GM12873 (cell line): Measurements from ENCODE around the gene TFCP2L1.

Experiments
- TF ChIP-seq, protein P1 (sequence below): IDR thresholded peaks from 2 replicates; pipeline ENCODE4 v1.5.1; 2012; ENCODE audit warnings: low read depth, mild to moderate bottlenecking, moderate library complexity, low read length, control low read depth; ENCODE audit not compliant: insufficient read depth; ENCODE audit errors: missing control alignments

The TFCP2L1 gene

DNA sequence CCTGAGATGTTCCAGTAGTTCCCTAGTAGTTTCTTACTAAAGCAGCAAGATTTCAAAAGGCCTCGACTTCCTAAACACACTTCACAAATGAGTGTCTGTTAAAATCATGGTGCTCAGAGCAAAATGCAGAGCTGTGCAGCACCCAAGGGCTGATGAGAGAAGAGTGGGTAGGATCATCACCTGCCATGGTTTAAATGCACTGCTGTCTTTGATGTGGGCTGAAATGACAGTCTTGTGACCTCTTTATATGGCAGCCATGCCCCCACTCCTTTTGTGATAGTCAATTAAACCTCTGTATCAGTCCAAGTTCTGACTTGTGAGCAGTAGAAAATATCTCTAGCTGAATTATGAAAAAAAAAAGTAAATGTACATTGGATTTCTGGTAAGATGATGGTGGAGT, 107.1 kb downstream of the TFCP2L1 start:
- TF ChIP-seq, protein P1, sequence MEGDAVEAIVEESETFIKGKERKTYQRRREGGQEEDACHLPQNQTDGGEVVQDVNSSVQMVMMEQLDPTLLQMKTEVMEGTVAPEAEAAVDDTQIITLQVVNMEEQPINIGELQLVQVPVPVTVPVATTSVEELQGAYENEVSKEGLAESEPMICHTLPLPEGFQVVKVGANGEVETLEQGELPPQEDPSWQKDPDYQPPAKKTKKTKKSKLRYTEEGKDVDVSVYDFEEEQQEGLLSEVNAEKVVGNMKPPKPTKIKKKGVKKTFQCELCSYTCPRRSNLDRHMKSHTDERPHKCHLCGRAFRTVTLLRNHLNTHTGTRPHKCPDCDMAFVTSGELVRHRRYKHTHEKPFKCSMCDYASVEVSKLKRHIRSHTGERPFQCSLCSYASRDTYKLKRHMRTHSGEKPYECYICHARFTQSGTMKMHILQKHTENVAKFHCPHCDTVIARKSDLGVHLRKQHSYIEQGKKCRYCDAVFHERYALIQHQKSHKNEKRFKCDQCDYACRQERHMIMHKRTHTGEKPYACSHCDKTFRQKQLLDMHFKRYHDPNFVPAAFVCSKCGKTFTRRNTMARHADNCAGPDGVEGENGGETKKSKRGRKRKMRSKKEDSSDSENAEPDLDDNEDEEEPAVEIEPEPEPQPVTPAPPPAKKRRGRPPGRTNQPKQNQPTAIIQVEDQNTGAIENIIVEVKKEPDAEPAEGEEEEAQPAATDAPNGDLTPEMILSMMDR = no peak

GRCh38 chr2:121175326-121175725, 109.7 kb downstream of the TFCP2L1 start:
- TF ChIP-seq, protein P1 = no peak

DNA sequence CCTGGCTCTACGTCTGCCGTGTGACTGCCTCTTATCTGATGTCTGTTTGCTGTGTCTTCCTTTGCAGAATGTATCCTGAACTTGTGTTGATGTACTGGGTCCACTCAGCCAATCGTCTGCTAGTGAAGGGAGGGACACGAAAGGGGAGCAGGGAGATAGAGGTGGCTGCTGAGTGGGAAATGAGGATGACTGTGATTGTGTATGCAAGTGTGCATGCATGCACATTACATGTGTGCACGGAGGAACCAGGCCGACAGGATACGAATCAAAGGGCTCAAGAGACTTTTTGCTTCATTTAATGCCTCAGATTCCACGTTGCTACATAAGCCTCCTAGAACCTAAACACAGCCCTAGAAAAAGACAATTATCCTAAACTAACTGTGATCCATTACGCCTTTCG, 111.2 kb downstream of the TFCP2L1 start:
- TF ChIP-seq, protein P1 = no peak

DNA sequence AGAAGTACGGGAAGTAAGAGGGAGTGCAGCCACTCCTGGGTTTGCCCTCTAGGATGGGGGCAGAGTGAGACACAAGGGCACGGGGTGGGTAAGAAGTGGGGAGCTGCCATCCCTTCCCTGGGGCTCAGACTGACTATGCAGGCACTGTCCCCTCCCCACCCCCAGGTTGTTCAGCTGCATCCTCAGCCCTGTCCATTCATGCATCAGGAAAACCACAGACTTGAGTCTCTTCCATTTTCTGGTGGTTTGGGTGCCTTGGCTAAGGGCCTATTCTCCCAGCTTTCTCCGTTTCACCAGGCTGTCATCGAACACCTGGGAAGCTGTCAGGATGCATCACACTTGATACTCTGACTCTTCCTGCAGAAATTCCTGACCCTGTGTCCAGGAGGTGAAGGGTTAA, 111.9 kb downstream of the TFCP2L1 start:
- TF ChIP-seq, protein P1 = no peak

DNA sequence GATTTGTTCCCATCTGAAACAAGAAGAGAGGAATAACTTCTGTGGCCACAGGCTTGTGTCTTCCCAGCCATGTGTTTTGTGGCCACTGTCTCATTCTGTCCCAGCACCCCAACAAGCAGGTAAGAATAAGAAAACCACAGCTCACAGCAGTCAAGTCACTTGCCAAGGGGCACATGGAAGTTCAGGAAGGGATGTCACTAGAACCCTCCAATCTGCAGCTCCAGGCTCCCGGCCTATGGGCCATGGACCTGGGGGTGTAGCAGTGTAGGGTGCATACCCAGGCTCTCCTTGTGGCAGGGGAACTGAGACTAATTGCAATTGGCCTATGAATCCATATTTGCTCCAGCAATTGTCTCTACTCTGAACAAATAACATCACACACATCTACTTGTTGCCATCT, 112.5 kb downstream of the TFCP2L1 start:
- TF ChIP-seq, protein P1 = no peak

DNA sequence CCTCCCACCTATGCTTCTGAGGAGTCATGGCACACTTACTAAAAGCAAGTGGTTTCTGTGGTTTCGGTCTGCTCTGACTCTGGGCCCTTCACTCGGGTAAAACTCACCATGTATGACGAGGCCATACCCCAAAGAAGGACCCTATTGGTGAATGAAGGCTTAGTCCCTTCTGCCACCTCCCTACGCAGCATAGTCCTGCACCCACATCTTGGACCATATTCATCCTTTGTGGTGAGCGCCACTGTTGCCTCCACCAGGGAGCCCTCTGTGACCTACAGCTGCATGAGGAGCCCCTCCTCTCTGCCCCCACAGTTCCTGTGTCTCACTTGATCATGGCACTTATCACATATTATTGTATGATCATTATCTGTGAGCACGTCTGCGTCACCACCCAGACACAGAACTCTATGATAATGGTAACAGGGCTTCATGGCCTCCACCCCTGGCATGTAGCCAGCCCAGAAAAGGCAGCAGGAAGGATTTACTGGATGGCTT, 113.3 kb downstream of the TFCP2L1 start:
- TF ChIP-seq, protein P1 = no peak

GRCh38 chr2:121170577-121170976, 114.4 kb downstream of the TFCP2L1 start:
- TF ChIP-seq, protein P1 = no peak
